ENCODE results near the gene VPS29. TPM values are rescaled to one million over a fixed set of nuclear protein-coding genes. Genes with fewer than 3 reads are reported as not detected.

The VPS29 gene
- total and polyA plus RNA-seq, 2 of the 8 experiments (the other 6 are each of a cell fraction or from before 2014, with no cell fraction given), result 59.0 to 74.6 TPM

GRCh38 chr12:110449799-110450497 lies 52.0 kb downstream of the VPS29 start, which contains the start of gene ARPC3 (continued):
- TF ChIP-seq RXRA (IDR thresholded peaks at IDR 0.05; ENCODE audit: insufficient read depth, low read depth, low read length), result no peak
- no peak for TF ChIP-seq HDAC6 (IDR thresholded peaks at IDR 0.05; ENCODE audit: low read depth, low read length)
- peak; percentile 75 for TF ChIP-seq MAX (IDR thresholded peaks at IDR 0.05)
- peak; percentile 94 for TF ChIP-seq GTF2F1 (IDR thresholded peaks at IDR 0.05; ENCODE audit: borderline replicate concordance, low read depth, low read length)
- TF ChIP-seq SP4 (IDR thresholded peaks at IDR 0.05; ENCODE audit: low read length), result no peak
- TF ChIP-seq SUZ12 (IDR thresholded peaks at IDR 0.05; ENCODE audit: low read length), result no peak
- TF ChIP-seq RAD21 (IDR thresholded peaks at IDR 0.05 in 1 of 2, conservative IDR thresholded peaks at IDR 0.05 in 1 of 2; ENCODE audit: low read depth in 2 of 2, low read length in 2 of 2), result peak; percentile 78 to 86
- peak; percentile 46 for TF ChIP-seq ASH2L (IDR thresholded peaks at IDR 0.05; ENCODE audit: low read length)
- peak; percentile 79 to 86 (median 81) for TF ChIP-seq CTCF (IDR thresholded peaks at IDR 0.05; ENCODE audit: control extremely low read depth in 1 of 3, insufficient read depth in 1 of 3, low read depth in 1 of 3, low read length in 3 of 3)
